Measurements from ENCODE around the gene YARS1.

The YARS1 gene

DNA sequence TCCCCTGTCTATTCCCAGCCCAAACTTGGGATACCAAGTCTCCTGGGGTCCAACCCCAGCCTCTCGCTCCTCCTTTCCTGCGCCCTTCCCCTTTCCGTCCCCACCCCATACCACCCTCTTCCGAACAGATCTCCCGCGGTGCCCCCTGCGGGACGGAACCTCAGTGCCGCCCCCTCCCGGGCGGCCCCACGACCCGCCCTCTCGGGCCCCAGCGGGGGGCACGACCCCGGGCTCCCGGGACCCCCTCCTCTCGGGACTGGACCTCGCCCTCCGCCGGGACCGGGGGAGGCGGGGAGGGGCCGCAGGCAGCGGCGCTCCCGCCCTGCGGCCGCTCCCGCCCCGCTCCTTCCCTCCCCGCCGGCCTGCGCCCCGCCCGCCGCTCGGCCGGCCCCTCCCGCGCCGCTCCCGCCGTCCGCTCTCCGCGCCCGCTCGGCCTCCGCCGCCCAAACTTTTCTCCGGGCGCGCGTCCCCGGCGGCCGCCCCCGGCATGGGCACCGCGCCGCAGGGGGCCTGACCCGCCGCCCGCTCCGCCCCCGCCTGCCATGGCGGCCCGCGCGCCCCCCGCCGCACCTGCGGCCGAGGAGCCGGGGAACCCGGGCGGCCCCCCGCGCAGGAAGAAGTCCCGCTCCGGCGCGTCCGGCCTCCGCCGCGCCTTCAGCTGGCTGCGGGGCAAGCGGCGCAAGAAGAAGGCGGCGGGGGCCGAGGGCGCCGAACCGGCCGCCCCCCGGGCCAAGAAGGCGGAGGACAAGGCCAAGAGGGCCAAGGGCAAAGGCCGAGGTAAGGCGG is 75.6 kb downstream of the YARS1 start:
- no peak for DNase-seq

DNA sequence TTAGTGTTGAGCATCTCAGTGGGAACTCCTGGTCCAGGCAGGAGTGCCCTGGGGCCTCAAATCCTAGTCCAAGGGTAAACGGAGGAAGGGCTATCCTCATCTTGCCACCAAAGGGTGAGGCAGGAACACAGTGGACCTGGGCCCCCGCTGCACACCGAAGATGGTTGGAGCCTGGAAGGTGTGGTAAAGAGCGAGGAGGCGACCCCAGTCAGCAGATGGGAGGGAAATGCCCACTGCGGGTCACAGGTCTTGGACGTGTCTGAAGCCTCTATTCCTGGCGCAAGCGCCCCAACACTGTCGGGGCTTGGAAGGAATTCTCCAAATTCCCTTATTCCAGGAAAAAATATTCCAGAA is 76.1 kb downstream of the YARS1 start:
- no peak for DNase-seq

DNA sequence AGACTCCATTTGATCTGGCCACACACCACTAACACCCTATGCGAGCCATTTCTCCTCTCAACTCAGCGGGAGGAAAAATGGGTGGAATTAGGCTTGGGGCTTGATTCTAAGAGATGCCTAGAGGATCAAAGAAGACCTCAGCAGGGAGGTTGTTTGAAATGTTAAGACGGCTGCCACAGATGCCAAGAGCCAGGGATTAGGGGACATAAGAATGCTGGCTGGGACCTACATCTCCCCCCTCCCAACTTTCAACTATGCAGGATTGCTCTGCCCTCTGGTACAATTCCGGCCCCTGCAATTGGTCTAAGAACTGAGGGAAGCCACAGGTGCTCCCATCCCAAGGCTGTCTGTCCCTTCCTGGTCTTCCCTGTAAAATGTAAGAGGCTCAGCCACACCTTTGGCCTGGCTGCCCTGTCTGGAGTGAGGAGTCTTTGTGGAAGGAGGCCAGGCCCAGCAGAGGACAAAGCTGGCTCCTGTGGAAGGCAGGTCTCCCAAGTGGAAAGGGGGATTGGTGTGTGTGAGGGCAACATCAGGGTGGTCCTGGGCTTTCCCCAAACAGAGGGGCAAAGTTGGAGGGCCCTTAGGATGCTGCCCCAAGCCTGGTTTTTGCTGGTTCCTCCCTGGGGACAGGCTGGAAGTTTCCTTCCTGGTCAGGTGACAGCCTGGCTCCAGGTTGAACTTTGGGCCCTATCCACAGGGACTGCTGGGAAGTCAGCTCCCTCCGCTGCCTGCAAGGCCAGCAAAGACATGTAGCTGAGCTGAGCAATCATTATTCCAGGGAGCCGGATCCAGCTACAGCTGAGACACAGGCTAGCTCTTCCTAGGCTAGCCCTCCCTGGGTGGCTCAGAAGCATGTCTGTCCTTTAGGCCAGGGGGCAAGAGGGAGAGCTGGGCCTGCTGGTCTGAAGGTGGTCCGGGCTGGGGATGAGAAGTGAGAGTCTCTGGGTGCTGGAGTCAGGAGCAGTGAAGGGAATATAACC is 80.1 kb downstream of the YARS1 start:
- peak; percentile 67 for DNase-seq

DNA sequence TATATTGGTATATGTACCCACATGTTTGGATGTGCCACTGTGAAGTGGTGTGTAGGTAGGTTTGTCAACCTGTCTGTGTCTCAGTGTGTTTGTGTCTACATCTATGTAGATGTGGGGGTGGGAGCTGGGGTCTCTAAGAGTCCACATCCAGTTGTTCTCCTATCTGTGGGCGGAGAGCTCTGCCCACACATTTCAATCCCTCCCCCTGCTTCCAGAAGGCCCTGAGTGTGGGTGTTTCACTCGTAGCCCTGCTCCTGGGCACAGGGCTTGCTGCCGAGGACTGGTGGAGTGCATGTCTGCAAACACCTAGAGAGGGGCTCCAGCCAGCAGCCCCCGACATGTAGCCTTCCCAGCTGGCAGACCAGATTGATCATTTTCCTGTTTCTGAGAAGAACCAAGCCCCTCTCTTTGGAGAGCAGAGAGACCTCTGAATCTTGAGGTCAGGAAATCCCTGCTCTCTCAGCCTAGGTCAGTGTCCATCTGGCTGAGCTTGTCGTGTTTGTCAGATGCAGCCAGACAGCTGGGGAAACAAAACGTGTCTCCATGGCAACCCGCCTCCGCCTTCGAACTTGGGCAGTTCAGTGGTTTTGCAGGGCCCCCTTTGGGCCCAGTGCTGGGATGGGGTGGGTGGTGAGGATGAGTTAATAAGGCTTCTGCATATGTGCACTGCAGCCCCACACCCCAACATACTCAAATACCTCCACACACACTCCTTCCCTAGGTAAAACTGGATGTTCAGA is 83.4 kb downstream of the YARS1 start:
- DNase-seq: peak; percentile 71

DNA sequence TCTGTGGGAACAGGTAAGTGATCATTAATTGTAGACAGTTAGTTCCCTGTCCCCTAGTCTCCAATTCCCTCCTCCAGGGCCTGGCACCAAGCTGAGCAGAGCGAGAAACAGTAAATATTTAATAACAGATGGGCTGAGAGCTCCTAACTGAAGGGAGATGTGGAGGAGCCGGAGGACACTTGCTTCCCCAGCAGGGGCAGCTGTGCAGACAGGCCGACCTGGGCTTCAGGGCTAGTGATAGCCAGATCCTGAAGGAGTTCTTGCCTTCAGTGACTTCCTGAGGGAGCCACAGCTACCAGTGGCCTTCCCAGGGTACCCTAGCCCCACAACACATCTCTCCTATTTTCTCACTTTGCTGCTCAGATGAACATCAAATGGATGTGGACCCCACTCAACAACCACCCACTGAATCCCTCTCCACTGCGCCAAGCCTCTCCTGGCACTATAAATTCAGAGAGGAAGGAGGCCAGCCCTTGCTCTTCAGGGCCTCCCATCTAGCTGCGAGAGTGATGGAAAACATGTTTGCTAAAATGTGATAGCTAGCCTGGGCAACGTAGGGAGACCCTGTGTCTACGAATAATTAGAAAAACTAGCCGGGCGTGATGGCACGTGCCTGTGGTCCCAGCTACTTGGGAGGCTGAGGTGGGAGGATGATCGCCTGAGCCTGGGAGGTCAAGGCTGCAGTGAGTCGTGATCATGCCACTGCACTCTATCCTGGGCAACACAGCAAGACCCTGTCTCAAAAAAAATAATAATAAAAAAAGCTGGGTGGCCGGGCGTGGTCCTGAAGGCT is 87.7 kb downstream of the YARS1 start:
- no peak for DNase-seq

DNA sequence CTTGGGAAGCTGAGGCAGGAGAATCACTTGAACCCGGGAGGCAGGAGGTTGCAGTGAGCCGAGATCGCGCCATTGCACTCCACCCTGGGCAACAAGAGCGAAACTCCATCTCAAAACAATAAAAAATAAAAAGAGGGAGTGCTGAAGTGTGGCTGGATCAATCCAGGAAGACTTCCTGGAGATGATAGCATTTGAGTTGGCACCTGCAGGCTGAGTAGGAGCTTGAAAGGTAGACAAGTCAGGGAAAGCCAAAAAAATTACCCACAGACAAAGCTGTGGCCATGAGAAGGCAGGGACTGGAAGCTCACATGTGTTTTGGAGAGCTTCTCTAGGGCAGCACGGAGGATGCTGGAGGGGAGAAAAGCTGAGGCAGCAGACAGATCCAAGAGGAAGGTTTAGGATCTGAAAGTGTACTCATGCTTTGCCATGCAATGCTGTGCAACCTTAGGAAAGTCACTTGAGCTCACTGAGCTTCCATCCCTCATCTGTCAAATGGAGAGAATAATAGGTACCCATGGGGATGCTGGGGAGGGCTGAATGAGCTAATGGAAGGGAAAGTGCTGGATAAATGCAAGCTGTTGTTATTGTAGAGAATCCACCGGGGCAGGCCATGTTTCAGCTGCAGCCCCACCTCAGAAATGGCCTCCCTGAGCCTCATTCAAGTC is 88.6 kb downstream of the YARS1 start:
- DNase-seq: no peak

DNA sequence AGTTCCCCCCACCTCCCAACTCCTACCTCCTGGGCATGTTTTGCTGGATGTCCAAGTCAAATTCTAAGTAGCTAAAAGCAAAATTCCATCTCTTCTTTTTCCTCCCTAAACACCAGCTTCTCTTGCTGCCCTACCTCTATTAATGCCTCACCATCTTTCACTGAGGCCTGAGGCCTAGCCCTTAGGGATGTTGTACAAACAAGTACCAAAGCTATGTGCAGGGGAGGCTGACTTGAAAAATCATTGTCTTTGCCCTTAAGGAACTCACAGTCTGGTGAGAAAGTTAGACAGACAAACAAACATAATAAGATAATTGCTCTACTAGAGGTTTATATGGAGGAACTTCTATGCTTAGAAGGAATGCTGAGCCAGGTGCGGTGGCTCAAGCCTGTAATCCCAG is 89.3 kb downstream of the YARS1 start:
- no peak for DNase-seq

DNA sequence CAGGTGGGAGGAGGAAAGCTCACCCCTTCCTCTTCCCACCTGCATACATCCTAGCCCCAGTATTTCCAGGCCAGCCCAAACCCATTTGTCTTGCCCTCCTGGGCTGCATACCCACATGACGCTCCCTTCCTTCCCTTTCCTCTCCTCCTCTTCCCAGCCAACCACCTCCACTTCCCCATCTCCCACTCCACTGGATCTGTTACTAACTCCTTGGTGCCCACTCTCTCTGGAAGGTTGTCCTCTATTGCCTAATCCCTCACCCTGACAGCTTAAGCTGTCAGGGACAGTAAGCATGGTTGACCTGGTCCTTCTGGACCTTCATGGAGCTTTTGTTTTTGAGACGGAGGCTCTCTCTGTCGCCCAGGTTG is 91.6 kb downstream of the YARS1 start:
- no peak for DNase-seq
